HG03520 (cell line): ENCODE results near the gene HSD3B1.
"Not testable (repeated sequence)": the region's sequence is repeated elsewhere in the genome, so short reads cannot be mapped to it uniquely, and the experiment has no call there.

ENCODE experiments used
- ATAC-seq: cut with Tn5 transposase; IDR thresholded peaks from one replicate; pipeline ENCODE4 v1.9.1; 2021; ENCODE audit warnings: mild to moderate bottlenecking, moderate library complexity; ENCODE audit not compliant: unreplicated experiment

Gene HSD3B1

GRCh38 chr1:119551218-119551617 is 44.2 kb downstream of the HSD3B1 start:
- ATAC-seq: no peak

GRCh38 chr1:119552656-119553055 is 45.6 kb downstream of the HSD3B1 start:
- not testable (repeated sequence) for ATAC-seq

GRCh38 chr1:119553302-119554071 is 46.5 kb downstream of the HSD3B1 start:
- ATAC-seq: not testable (repeated sequence)

- no peak for ATAC-seq
These were observed 47.2 kb downstream of the HSD3B1 start for GRCh38 chr1:119554183-119554582.

- ATAC-seq: no peak
These were observed 49.4 kb downstream of the HSD3B1 start for GRCh38 chr1:119556423-119556822.

GRCh38 chr1:119560402-119560801 is 53.4 kb downstream of the HSD3B1 start:
- ATAC-seq: not testable (repeated sequence)

GRCh38 chr1:119564548-119564947 is 57.5 kb downstream of the HSD3B1 start:
- ATAC-seq: peak; percentile 57
